RWPE2 (cell line): ENCODE data around the gene PRDM16.

Experiments used
- ATAC-seq: fragments of 200-7000 bp; cut with Tn5 transposase; 3 replicates; pipeline ENCODE4 v1.9.1; 2021; ENCODE audit warnings: low read depth
- DNase-seq: peaks from one replicate; pipeline ENCODE4 v3.0.0-alpha.2; 2020; ENCODE audit warnings: low spot score
- H3K27ac ChIP-seq: fragments of 450-650 bp; 2 replicates; pipeline ENCODE4 v1.5.1; 2017; ENCODE audit warnings: mild to moderate bottlenecking; ENCODE audit not compliant: poor library complexity, severe bottlenecking
- H3K27me3 ChIP-seq: fragments of 250-450 bp; sonication (Bioruptor Pico); 2 replicates; pipeline ENCODE4 v1.5.1; 2021; ENCODE audit warnings: mild to moderate bottlenecking, moderate library complexity; ENCODE audit not compliant: insufficient read depth, poor library complexity, severe bottlenecking
- H3K36me3 ChIP-seq: fragments of 250-450 bp; sonication (Bioruptor Pico); 2 replicates; pipeline ENCODE4 v1.5.1; 2020; ENCODE audit warnings: low read depth, mild to moderate bottlenecking, moderate library complexity
- H3K4me1 ChIP-seq: fragments of 250-450 bp; sonication (Bioruptor Pico); 2 replicates; pipeline ENCODE4 v1.5.1; 2021; ENCODE audit warnings: mild to moderate bottlenecking, moderate library complexity; ENCODE audit not compliant: insufficient read depth, poor library complexity, severe bottlenecking
- H3K4me3 ChIP-seq: fragments of 250-450 bp; sonication (Bioruptor Pico); 2 replicates; pipeline ENCODE4 v1.5.1; 2021; ENCODE audit warnings: mild to moderate bottlenecking, moderate library complexity; ENCODE audit not compliant: severe bottlenecking
- H3K9me3 ChIP-seq: fragments of 250-450 bp; sonication (Bioruptor Pico); 2 replicates; pipeline ENCODE4 v1.5.1; 2021; ENCODE audit warnings: mild to moderate bottlenecking, moderate library complexity; ENCODE audit not compliant: severe bottlenecking
- CTCF ChIP-seq: fragments of 450-650 bp; IDR thresholded peaks from one replicate; pipeline ENCODE4 v1.5.1; 2017; ENCODE audit warnings: mild to moderate bottlenecking, moderate library complexity; ENCODE audit not compliant: poor library complexity, severe bottlenecking

The PRDM16 gene

DNA sequence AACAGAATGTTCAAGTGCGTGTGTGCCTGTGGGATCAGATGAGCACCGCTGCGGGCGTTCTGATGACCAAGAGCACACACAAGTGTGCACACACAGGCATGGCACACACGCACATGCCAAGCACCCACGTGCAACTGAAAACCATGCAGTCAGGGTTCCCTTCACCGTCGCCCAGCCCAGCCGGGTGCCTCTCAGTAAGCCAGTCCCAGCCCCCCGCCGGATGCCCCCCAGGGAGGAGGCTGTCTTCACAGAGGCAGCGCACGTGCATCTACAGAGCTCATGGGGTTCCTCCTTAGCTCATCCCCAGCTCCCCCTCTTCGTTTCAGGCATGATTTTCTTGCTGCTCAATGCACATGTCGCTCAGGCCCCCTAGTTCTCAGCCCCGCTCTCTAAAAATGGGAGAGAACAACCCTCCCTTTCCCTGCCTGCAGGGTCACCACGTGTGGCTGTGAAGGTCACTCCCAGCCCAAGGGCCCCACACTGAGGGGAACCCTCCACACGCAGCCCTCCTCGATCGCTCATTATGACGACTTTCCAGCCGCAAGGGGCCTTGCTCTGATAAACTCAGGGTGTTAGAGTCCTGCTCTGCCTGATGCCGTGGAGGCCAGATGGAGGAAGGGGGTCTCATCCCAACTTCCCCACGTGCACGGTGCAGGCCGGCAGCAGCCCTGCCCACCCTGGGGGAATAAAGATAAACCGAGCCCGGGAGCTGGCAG, 355.1 kb downstream of the PRDM16 start:
- no peak overlapping the region for H3K4me3 ChIP-seq
- peaks cover 16% of the 10 kb centered on the region for H3K27me3 ChIP-seq
- no peaks in the 10 kb centered on the region for H3K9me3 ChIP-seq
- ATAC-seq (no peak), DNase-seq (no peak)
- no peaks in the 10 kb centered on the region for H3K4me1 ChIP-seq
- H3K27ac ChIP-seq, result no peak overlapping the region
- no peaks in the 10 kb centered on the region for H3K36me3 ChIP-seq
- no peak for TF ChIP-seq CTCF

- Histone ChIP-seq H3K36me3 (no peaks in the 10 kb centered on the region), H3K27ac (no peak overlapping the region), H3K4me1 (no peaks in the 10 kb centered on the region), H3K9me3 (no peaks in the 10 kb centered on the region), H3K27me3 (peaks cover 1% of the 10 kb centered on the region), H3K4me3 (no peak overlapping the region)
- no peak for DNase-seq
- TF ChIP-seq CTCF, result no peak
- no peak for ATAC-seq
These were observed 356.6 kb downstream of the PRDM16 start for GRCh38 chr1:3425486-3426215.

DNA sequence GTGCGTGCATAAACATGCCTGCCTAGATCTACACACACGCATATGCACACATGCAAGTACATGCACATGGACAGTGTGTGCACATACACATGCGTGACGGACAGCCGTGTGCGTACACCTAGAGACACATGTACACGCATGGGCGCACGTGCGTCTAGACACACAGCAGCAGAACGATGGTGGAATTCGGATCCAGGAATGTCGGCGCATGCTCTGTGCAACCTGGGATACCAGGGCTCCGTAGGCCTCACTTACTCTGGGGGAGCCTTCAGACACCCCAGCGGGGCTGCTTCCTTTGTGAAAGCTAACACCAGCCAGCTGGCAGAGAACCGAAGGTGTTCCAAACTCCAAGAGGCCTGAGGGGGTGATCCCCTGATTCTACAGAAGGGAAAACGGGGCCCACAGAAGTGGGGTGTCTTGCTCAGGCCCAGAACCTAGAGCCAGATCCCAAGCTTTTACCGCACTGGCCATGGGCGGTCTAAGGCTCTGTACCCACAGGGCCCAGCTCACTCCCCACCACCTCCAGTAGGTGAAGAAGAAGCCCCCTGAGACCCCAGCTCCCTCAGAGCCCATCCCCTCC, 358.0 kb downstream of the PRDM16 start:
- Histone ChIP-seq H3K4me1 (no peaks in the 10 kb centered on the region), H3K4me3 (no peak overlapping the region), H3K27me3 (no peaks in the 10 kb centered on the region), H3K36me3 (no peaks in the 10 kb centered on the region), H3K27ac (no peak overlapping the region), H3K9me3 (no peaks in the 10 kb centered on the region)
- ATAC-seq (no peak), DNase-seq (no peak)
- no peak for TF ChIP-seq CTCF

- Histone ChIP-seq H3K4me1 (no peaks in the 10 kb centered on the region), H3K27ac (no peak overlapping the region), H3K9me3 (no peaks in the 10 kb centered on the region), H3K36me3 (no peaks in the 10 kb centered on the region), H3K27me3 (no peaks in the 10 kb centered on the region), H3K4me3 (no peak overlapping the region)
- ATAC-seq, result no peak
- DNase-seq, result no peak
- TF ChIP-seq CTCF, result no peak
These were observed 359.0 kb downstream of the PRDM16 start for GRCh38 chr1:3427711-3428704.
